Rectal smooth muscle tissue (tissue), 1 donor: ENCODE measurements around the gene PCBP3.

Experiments used
- H3K27ac ChIP-seq: one replicate; pipeline ENCODE4 v1.7.0; 2013; ENCODE audit warnings: low read depth, low read length, inconsistent platforms
- H3K27me3 ChIP-seq: one replicate; pipeline ENCODE4 v1.7.0; 2013; ENCODE audit warnings: low read length; ENCODE audit not compliant: control insufficient read depth, insufficient read depth
- H3K36me3 ChIP-seq: one replicate; pipeline ENCODE4 v1.7.0; 2013; ENCODE audit warnings: low read length; ENCODE audit not compliant: control insufficient read depth, insufficient read depth
- H3K4me1 ChIP-seq: one replicate; pipeline ENCODE4 v1.7.0; 2013; ENCODE audit warnings: low read length; ENCODE audit not compliant: control insufficient read depth, insufficient read depth
- H3K4me3 ChIP-seq: one replicate; pipeline ENCODE4 v1.7.0; 2013; ENCODE audit warnings: low read length
- H3K9ac ChIP-seq: one replicate; pipeline ENCODE4 v1.7.0; 2013; ENCODE audit warnings: low read length

PCBP3 gene

GRCh38 chr21:45855248-45855811 lies 211.8 kb downstream of the PCBP3 start:
- no peak overlapping the region for H3K27ac ChIP-seq
- peaks cover 3% of the 10 kb centered on the region for H3K27me3 ChIP-seq
- no peak overlapping the region for H3K4me3 ChIP-seq
- no peaks in the 10 kb centered on the region for H3K36me3 ChIP-seq
- H3K4me1 ChIP-seq, result no peaks in the 10 kb centered on the region
- no peak overlapping the region for H3K9ac ChIP-seq

- peaks cover 3% of the 10 kb centered on the region for H3K27me3 ChIP-seq
- no peaks in the 10 kb centered on the region for H3K36me3 ChIP-seq
- H3K9ac ChIP-seq, result no peak overlapping the region
- H3K27ac ChIP-seq, result no peak overlapping the region
- H3K4me3 ChIP-seq, result no peak overlapping the region
- H3K4me1 ChIP-seq, result no peaks in the 10 kb centered on the region
Measured at GRCh38 chr21:45856442-45856841, 212.9 kb downstream of the PCBP3 start.

GRCh38 chr21:45856906-45857305 lies 213.4 kb downstream of the PCBP3 start:
- Histone ChIP-seq H3K27me3 (peaks cover 3% of the 10 kb centered on the region), H3K27ac (no peak overlapping the region)

DNA sequence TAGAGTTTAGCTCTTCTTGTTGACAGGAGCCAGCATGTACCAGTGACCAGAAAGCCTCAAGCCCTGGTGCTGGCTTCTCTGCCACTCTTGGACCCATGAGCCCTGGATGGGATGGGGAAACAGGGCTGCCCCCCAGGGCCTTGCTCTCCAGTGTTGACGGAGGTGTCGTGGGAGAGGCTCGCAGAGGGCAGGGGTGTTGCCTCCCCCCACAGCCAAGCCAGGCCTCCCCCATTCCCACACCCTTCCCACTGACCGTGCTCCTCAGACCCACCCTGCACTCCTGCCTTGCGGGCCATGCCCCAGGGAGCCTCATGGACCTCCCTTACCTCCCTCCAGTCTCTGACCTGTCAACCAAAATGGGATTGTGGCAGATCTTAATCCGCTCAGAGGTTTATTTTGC lies 214.2 kb downstream of the PCBP3 start:
- peaks cover 3% of the 10 kb centered on the region for H3K27me3 ChIP-seq
- no peak overlapping the region for H3K27ac ChIP-seq
- no peak overlapping the region for H3K9ac ChIP-seq
- H3K4me1 ChIP-seq, result no peaks in the 10 kb centered on the region
- no peak overlapping the region for H3K4me3 ChIP-seq
- H3K36me3 ChIP-seq, result no peaks in the 10 kb centered on the region

More at GRCh38 chr21:45856906-45857305, 213.4 kb downstream of the PCBP3 start:
- Histone ChIP-seq H3K4me3 (no peak overlapping the region), H3K36me3 (no peaks in the 10 kb centered on the region), H3K4me1 (no peaks in the 10 kb centered on the region), H3K9ac (no peak overlapping the region)

GRCh38 chr21:45858180-45858579 lies 214.7 kb downstream of the PCBP3 start:
- Histone ChIP-seq H3K4me1 (no peaks in the 10 kb centered on the region), H3K27me3 (peaks cover 3% of the 10 kb centered on the region), H3K4me3 (no peak overlapping the region), H3K9ac (no peak overlapping the region), H3K27ac (no peak overlapping the region), H3K36me3 (no peaks in the 10 kb centered on the region)

DNA sequence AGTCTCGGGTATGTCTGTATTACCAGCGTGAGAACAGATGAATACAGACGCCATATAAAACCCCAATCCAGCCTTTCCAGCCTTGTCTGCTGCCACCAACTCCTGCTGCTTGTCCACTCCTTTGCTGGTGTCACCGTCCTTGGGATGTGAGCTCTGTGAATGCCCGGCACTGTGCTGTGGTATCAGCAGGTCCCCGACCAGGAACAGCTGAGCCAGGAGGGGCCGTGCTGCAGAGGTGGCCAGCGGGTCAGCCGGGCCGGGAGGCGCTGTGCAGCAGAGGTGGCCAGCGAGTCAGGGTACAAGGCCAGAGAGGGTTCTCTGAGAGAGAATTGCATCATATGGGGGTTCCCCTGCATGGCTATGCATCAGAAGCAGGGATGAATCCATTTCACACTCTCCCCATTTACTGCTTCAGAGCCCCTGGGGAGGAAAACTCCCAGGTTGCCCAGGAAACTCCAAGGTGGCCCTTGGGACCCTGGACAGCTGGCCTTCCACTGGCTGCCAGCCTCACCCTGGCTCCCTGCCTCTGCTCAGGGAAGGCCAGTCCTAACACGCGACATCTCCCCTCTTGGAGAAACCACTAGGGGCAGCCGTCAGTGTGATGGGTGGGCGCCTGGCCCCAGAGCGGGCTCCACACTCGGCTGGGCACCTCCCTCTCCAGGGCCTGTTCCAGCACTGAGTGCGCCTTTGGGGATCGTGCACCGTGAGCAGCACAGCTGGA lies 215.7 kb downstream of the PCBP3 start:
- Histone ChIP-seq H3K4me3 (no peak overlapping the region), H3K27me3 (peaks cover 3% of the 10 kb centered on the region), H3K4me1 (no peaks in the 10 kb centered on the region), H3K27ac (no peak overlapping the region), H3K36me3 (no peaks in the 10 kb centered on the region), H3K9ac (no peak overlapping the region)

DNA sequence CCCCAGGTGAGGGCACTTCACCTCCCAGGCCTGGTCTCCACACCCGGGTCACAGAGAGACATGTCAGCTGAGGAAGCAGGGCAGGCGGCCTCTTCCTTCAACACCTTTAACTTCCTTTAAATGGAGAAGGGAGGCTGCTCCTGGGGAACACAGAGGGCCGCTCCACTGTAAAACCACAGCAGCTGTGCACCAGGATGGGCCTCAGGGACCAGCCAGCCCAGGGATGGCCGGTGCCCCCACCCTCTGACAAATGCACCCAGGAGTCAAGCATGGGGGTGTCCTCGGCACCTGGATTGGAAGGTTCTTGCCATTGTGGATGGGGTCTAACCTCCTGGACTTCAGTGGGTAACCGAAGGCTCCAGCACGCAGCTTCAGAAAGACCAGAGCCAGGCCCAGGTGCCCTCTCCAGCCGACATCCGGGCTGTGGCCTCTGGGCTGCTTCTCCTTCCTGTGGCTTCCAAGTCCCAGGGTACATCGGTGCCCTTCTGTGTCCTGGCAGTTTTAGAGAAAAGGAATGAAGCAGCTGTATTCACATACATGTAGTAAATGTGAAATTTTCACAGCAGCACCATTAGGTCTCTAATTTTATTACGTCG lies 216.3 kb downstream of the PCBP3 start:
- Histone ChIP-seq H3K4me3 (no peak overlapping the region), H3K27me3 (peaks cover 3% of the 10 kb centered on the region), H3K27ac (no peak overlapping the region)

DNA sequence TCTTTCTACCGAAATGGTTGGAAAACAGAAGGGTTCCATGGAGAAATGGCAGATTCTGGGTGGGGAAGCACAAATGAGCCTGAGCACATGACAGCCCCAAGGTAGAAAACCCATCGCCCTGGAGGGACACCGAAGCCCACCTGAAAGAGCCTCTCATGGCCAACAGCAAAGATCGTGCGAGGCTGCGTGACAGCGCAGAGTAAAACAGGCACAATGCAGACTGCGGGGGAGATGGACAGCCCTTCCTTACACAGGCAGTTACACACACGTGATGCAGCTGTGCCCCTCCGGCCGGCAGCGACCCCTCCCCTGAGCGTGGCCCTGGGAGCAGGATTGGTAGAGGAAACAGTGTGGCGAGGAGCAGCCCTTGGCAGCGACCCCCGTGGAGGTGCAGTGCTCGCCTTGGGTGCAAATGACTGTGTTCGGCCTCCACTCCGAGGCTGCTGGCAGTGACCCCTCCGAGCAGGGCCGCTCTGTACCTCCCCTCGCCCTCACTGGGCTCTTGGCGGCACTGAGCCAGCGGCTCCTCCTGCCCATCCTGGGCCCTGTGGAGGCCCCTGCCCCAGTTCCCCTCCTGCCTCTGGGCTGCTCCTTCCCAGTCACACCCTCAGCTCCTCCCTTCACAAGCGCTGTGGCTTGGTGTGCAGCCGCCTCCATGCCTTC lies 217.1 kb downstream of the PCBP3 start:
- no peak overlapping the region for H3K27ac ChIP-seq
- no peak overlapping the region for H3K4me3 ChIP-seq
- peaks cover 3% of the 10 kb centered on the region for H3K27me3 ChIP-seq
- H3K9ac ChIP-seq, result no peak overlapping the region
- H3K36me3 ChIP-seq, result no peaks in the 10 kb centered on the region
- H3K4me1 ChIP-seq, result no peaks in the 10 kb centered on the region

More for the DNA sequence above, 216.3 kb downstream of the PCBP3 start:
- no peaks in the 10 kb centered on the region for H3K36me3 ChIP-seq
- no peaks in the 10 kb centered on the region for H3K4me1 ChIP-seq
- H3K9ac ChIP-seq, result no peak overlapping the region

- no peaks in the 10 kb centered on the region for H3K36me3 ChIP-seq
- H3K27me3 ChIP-seq, result peaks cover 3% of the 10 kb centered on the region
- no peak overlapping the region for H3K9ac ChIP-seq
- H3K27ac ChIP-seq, result no peak overlapping the region
- H3K4me3 ChIP-seq, result no peak overlapping the region
- no peaks in the 10 kb centered on the region for H3K4me1 ChIP-seq
Measured at GRCh38 chr21:45861156-45861870, 217.8 kb downstream of the PCBP3 start.

- Histone ChIP-seq H3K9ac (no peak overlapping the region), H3K36me3 (no peaks in the 10 kb centered on the region), H3K27ac (no peak overlapping the region), H3K27me3 (peaks cover 3% of the 10 kb centered on the region), H3K4me3 (no peak overlapping the region), H3K4me1 (no peaks in the 10 kb centered on the region)
Measured at GRCh38 chr21:45862543-45863207, 219.2 kb downstream of the PCBP3 start.

DNA sequence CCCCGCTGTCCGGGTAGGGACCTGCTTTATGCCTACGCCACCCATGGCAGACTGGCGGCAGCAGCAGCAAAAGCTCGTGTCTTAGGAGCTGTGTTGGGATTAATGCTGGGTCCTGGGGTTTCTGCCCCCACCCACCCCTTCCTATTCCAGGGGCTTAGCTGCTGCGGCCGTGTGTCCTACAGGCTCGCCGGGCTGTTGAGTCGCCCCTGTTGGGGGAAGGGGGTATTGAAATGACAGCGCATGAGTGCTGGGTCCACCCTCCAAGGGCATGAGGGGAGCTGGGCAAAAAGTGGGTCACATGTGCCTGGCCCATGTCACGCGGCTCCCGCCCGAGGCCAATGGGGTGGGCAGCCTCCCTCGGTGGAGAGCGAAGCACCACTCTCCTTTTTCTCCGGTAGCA lies 219.7 kb downstream of the PCBP3 start:
- H3K4me1 ChIP-seq, result no peaks in the 10 kb centered on the region

GRCh38 chr21:45863751-45864150 lies 220.2 kb downstream of the PCBP3 start:
- Histone ChIP-seq H3K27ac (no peak overlapping the region), H3K4me3 (no peak overlapping the region), H3K4me1 (no peaks in the 10 kb centered on the region), H3K27me3 (no peaks in the 10 kb centered on the region), H3K36me3 (no peaks in the 10 kb centered on the region), H3K9ac (no peak overlapping the region)

More for the DNA sequence above, 219.7 kb downstream of the PCBP3 start:
- H3K4me3 ChIP-seq, result no peak overlapping the region
- no peak overlapping the region for H3K27ac ChIP-seq
- H3K27me3 ChIP-seq, result peaks cover 2% of the 10 kb centered on the region
- no peaks in the 10 kb centered on the region for H3K36me3 ChIP-seq
- H3K9ac ChIP-seq, result no peak overlapping the region
